GM18511 (cell line): ENCODE data around the gene IRX3.

Experiments used
- ATAC-seq: cut with Tn5 transposase; IDR thresholded peaks from one replicate; pipeline ENCODE4 v1.9.1; 2021; ENCODE audit warnings: mild to moderate bottlenecking, moderate library complexity; ENCODE audit not compliant: unreplicated experiment

Gene IRX3

DNA sequence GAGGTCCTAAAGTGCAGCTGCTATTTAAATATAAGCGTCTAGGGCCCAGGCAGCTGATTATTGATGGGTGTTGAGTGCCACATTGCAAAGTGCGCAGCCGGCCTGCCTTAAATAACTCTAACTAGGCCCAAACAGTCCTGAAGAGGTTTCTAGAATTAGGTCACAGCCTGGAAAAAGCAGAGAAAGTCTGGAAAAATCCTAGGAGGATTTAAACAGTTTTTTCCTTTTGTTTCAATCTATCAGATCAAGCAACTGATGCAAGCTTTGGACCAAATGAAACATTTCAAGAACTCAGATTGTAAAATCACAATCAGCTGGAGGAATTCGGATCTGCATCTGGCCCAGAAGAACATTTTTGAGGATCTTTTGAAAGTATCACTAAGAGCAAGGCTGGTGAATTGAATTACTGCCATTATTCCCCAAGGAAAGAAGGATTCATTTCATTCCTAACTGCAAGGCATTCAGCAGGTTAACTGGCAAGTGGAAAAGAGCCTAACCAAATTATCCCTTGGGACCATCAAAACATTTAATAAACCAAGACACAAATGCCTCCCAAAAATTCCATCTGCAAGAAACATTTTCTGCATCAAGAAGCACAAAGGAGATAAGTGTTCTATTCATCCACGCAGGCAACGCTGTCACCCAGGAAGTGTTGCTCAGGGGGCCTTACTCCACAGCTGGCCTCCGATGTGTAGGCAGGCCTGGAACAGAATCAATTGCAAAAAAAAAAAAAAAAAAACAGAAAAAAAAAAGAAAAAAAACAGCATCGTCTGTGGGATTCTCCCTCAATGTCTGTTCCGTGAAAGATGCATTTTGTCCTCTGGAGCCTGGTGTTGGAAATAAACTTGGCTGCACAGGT lies 46.1 kb downstream of the IRX3 start:
- ATAC-seq: no peak

DNA sequence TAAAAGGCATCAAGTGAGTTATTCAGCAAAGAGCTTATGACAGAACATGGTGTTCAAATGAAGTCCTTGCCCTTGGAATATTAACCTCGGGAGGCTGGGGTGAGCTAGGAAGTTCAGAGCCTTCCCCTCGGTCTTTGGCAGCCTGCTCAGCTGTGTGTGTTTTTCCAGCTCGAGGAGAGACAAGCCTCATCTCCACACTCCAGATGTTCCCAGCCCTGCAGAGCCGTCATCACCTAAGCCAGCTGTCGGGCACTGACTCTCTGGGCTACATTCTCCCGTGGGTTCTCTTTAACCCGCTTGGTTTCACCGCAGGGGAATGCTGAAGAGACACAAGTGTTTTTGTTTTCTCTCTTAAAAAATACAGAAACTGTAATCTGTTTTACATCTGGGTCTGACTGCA lies 47.1 kb downstream of the IRX3 start:
- ATAC-seq: no peak

DNA sequence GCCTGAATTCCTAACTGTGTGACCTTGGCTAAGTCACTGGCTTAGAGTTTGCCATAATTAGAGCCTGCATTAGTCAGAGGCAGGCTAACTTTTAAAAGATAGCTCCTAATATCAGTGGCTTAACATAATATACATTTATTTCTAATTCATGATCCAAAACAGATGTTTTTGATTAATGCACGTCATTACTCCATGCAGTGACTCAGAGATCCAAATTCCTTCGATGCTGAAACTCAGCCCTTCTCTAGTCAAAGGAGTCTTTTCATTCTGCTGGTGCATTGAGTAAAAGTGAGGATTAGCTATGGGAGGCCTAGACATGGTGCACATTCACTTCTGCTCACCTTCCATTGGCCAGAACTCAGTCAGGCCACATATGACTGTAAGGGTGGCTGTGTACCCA lies 49.8 kb downstream of the IRX3 start:
- no peak for ATAC-seq

DNA sequence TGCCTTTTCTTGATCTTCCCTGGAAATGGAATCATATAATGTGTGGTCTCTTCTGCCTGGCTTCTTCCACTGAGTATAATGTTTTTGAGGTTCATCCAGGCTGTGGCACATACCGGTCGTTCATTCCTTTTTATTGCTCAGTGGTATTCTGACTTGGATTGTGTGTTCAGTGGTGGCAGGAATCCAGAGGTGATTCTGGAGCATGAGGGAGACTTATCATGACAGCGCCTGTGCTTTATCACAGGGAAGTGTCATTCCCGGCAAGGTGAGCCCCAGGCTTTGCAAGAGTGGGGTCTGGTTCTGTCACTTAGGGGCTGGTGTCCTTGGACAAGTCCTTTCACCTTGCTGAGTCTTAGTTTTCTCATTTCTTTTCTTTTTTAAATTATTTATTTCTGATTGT lies 53.0 kb downstream of the IRX3 start:
- no peak for ATAC-seq
